Measurements from ENCODE around the gene PTPN2. TPM values are rescaled to one million over a fixed set of nuclear protein-coding genes. Genes with fewer than 3 reads are reported as not detected.

The PTPN2 gene
- polyA plus RNA-seq, 2 of the 4 experiments (the other 2 are of a cell fraction) = 23.0 to 32.4 TPM

- 88% methylated on average over 16 of the region's 21 CpGs for WGBS (ENCODE audit: missing lambda C conversion rate)
- FAIRE-seq = no peak
Measured at GRCh38 chr18:12779456-12779855, 104.6 kb downstream of the PTPN2 start.

DNA sequence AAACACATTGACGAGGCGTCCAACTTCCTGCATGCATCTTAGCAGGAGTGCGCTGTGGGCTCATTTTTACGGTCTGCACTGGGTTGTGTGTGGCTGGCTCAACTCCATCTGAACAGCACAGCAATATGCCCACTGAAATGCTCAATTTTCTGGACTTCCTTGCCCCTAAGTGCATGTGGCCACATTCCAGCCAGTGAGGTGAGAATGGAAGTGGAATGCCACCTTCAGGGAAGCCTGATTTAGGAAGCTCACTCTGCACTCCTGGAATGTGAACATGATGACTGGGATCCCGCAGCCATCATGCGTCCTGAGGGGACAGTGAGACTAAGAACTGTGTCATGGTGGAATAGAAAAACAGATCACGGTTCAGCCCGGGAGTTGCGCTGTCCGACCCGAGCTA is 105.0 kb downstream of the PTPN2 start:
- H3K4me3 ChIP-seq = no peak overlapping the region
- no peak for TF ChIP-seq BCL3 (IDR thresholded peaks at IDR 0.05)
- no peak for TF ChIP-seq CEBPB (IDR thresholded peaks at IDR 0.05)
- TF ChIP-seq FOXS1 (CRISPR knock-in tag; IDR thresholded peaks at IDR 0.05) = no peak
- no peak for TF ChIP-seq KDM5A (IDR thresholded peaks at IDR 0.05)
- no peak for TF ChIP-seq HDAC2 (IDR thresholded peaks at IDR 0.05)
- no peak for TF ChIP-seq ZNF302 (CRISPR knock-in tag; IDR thresholded peaks at IDR 0.05)
- TF ChIP-seq MAZ (IDR thresholded peaks at IDR 0.05; ENCODE audit: borderline replicate concordance, low read depth, low read length) = no peak
- TF ChIP-seq TFCP2L1 (CRISPR knock-in tag; IDR thresholded peaks at IDR 0.05) = no peak
- no peak for TF ChIP-seq RNF2 (IDR thresholded peaks at IDR 0.05; ENCODE audit: borderline replicate concordance, low read depth)
- TF ChIP-seq ZSCAN20 (CRISPR knock-in tag; IDR thresholded peaks at IDR 0.05) = no peak
- TF ChIP-seq PHF8 (IDR thresholded peaks at IDR 0.05; ENCODE audit: borderline replicate concordance, low read depth) = no peak
- TF ChIP-seq ZC3H11A (IDR thresholded peaks at IDR 0.05) = no peak
- TF ChIP-seq RCOR1 (IDR thresholded peaks at IDR 0.05; ENCODE audit: low read depth, low read length) = no peak
- CTCF ChIA-PET = no interaction called here
- POLR2A ChIA-PET = no interaction called here
- no peaks in the 10 kb centered on the region for H3K4me1 ChIP-seq
- H3K9me3 ChIP-seq = no peaks in the 10 kb centered on the region
- DNase-seq (ENCODE audit: low read depth in 1 of 2, low spot score in 1 of 2) (no peak), FAIRE-seq (no peak), ATAC-seq (no peak)
- 91% methylated on average over 11 of the region's 11 CpGs for WGBS (ENCODE audit: missing lambda C conversion rate)
- H3K27ac ChIP-seq = no peak overlapping the region
- no peak overlapping the region for H3K4me2 ChIP-seq

More at GRCh38 chr18:12779456-12779855, 104.6 kb downstream of the PTPN2 start:
- TF ChIP-seq NPAS2 (CRISPR knock-in tag; IDR thresholded peaks at IDR 0.05; ENCODE audit: borderline replicate concordance) = no peak
- no peak for TF ChIP-seq ZNF302 (CRISPR knock-in tag; IDR thresholded peaks at IDR 0.05)
- no peak for TF ChIP-seq EP300 (IDR thresholded peaks at IDR 0.05)
- TF ChIP-seq SREBF2 (IDR thresholded peaks at IDR 0.05) = no peak
- no peak for TF ChIP-seq CBX8 (IDR thresholded peaks at IDR 0.05)
- TF ChIP-seq POLR2A (IDR thresholded peaks at IDR 0.05; ENCODE audit: low read length) = no peak
- TF ChIP-seq HEYL (CRISPR knock-in tag; IDR thresholded peaks at IDR 0.05) = no peak
- ATAC-seq (no peak), DNase-seq (ENCODE audit: low read depth in 1 of 2, low spot score in 1 of 2) (no peak)
- ChIA-PET CTCF (no interaction called here), POLR2A (no interaction called here)
- no peak overlapping the region for H3K27ac ChIP-seq
- H3K9me3 ChIP-seq = no peaks in the 10 kb centered on the region
- H3K4me2 ChIP-seq = no peak overlapping the region
- no peak overlapping the region for H3K4me3 ChIP-seq
- no peaks in the 10 kb centered on the region for H3K4me1 ChIP-seq

DNA sequence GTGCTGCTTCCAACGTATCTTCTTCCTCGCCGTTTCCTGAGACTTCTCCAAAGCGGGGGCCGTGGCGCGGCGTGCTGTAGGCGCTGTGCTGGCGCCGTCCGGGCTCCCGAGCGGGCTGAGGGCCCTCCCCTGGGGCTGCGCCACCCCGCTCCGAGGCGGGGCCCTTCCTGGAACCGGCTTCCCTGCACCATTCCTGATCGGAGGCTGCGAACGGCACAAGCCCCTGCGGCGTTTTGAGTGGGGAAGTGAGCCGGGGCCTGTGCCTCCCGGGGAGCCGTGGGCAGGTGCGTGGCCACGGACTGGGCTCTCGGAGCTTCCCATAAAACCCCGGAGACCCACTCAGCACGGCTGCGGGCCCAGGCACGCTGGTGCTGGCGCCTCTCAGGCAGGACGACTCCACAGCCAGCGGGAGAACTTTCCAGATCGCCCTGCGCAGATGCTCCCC is 106.5 kb downstream of the PTPN2 start:
- no peaks in the 10 kb centered on the region for H3K9me3 ChIP-seq
- no peaks in the 10 kb centered on the region for H3K4me1 ChIP-seq
- H3K4me2 ChIP-seq = no peak overlapping the region
- 78% methylated on average over 23 of the region's 39 CpGs for WGBS (ENCODE audit: missing lambda C conversion rate)
- ATAC-seq (no peak), FAIRE-seq (no peak), DNase-seq (ENCODE audit: low read depth in 1 of 2, low spot score in 1 of 2) (no peak)
- POLR2A ChIA-PET = no interaction called here
- TF ChIP-seq SREBF2 (IDR thresholded peaks at IDR 0.05) = no peak
- no peak for TF ChIP-seq EHMT2 (IDR thresholded peaks at IDR 0.05; ENCODE audit: low read depth)
- no peak for TF ChIP-seq POLR2AphosphoS2 (conservative IDR thresholded peaks at IDR 0.05; ENCODE audit: low read length)
- TF ChIP-seq NPAS2 (CRISPR knock-in tag; IDR thresholded peaks at IDR 0.05; ENCODE audit: borderline replicate concordance) = no peak
- no peak for TF ChIP-seq RNF2 (IDR thresholded peaks at IDR 0.05; ENCODE audit: borderline replicate concordance, low read depth)
- TF ChIP-seq ZFP36 (IDR thresholded peaks at IDR 0.05; ENCODE audit: borderline replicate concordance, partially characterized antibody) = no peak
- no peak for TF ChIP-seq ZNF302 (CRISPR knock-in tag; IDR thresholded peaks at IDR 0.05)
- TF ChIP-seq CHD4 (IDR thresholded peaks at IDR 0.05; ENCODE audit: borderline replicate concordance) = no peak
- no peak for TF ChIP-seq E2F6 (IDR thresholded peaks at IDR 0.05; ENCODE audit: borderline replicate concordance, low read depth)
- TF ChIP-seq ESRRA (IDR thresholded peaks at IDR 0.05; ENCODE audit: borderline replicate concordance, low read length) = no peak
- no peak for TF ChIP-seq ELK1 (IDR thresholded peaks at IDR 0.05; ENCODE audit: low read depth, low read length)
- TF ChIP-seq EHF (CRISPR knock-in tag; IDR thresholded peaks at IDR 0.05) = no peak
- TF ChIP-seq BCL3 (IDR thresholded peaks at IDR 0.05) = no peak
- TF ChIP-seq FOSB (CRISPR knock-in tag; IDR thresholded peaks at IDR 0.05) = no peak
- TF ChIP-seq FOXS1 (CRISPR knock-in tag; IDR thresholded peaks at IDR 0.05) = no peak
- TF ChIP-seq NFE2L2 (conservative IDR thresholded peaks at IDR 0.05; ENCODE audit: low read length) = no peak
- TF ChIP-seq CBX2 (IDR thresholded peaks at IDR 0.05; ENCODE audit: borderline replicate concordance, low read depth) = no peak
- H3K27ac ChIP-seq = no peak overlapping the region
- CTCF ChIA-PET = interaction anchor here (0.6 kb wide), 1 partner anchor 169 kb away, joined by 3 read pairs; no protein-coding TSS in a partner anchor
- H3K4me3 ChIP-seq = no peak overlapping the region
